Endothelial cell of umbilical vein (primary cell): ENCODE data around the gene MAS1L. TPM values are rescaled to one million over a fixed set of nuclear protein-coding genes. Genes with fewer than 3 reads are reported as not detected.

Experiments
- BruUV-seq: library from RNA; stranded (reverse); fragments of 400-500 nt; replicated peaks from 2 replicates; lab custom pipeline; 2021; lab: Mats Ljungman, UMichigan
- CTCF ChIA-PET: fragments of 300-600, 350-600 bp; sonication (Branson Sonifier 250); formaldehyde crosslinking; loops from one replicate; lab custom pipeline; 2021; ENCODE audit warnings: antibody characterized with exemption, inconsistent platforms; lab: Charles Lee
- POLR2A ChIA-PET: fragments of 300-600, 350-600 bp; sonication (Branson Sonifier 250); formaldehyde crosslinking; loops from one replicate; lab custom pipeline; 2021; ENCODE audit warnings: antibody characterized with exemption, inconsistent platforms; lab: Charles Lee
- DNase-seq: peaks from one replicate; pipeline ENCODE4 v3.0.0-alpha.2; 2011; ENCODE audit warnings: low read depth, low spot score
- FAIRE-seq: peaks from 2 replicates; lab custom pipeline; 2011; peaks lifted over from hg19 to GRCh38; lab: Jason Lieb, UNC
- H2AFZ ChIP-seq: 2 replicates; pipeline ENCODE4 v1.6.0; 2012; ENCODE audit warnings: low read depth, low read length, control low read depth, inconsistent platforms
- H3K27ac ChIP-seq: 2 replicates; pipeline ENCODE4 v1.5.1; 2011; ENCODE audit warnings: low read depth, mild to moderate bottlenecking, control low read depth, low read length, moderate library complexity; ENCODE audit not compliant: insufficient read depth
- H3K27me3 ChIP-seq, 2 experiments: 2 replicates each; pipeline versions ENCODE4 v1.6.0 to v1.6.1; 2011; ENCODE audit warnings: low read length in 2 of 2, mixed read lengths in 1 of 2; ENCODE audit not compliant: control insufficient read depth in 2 of 2, insufficient read depth in 2 of 2
- H3K36me3 ChIP-seq, 2 experiments: 2 replicates in 1 of 2; 3 replicates in 1 of 2; pipeline ENCODE4 v1.5.1; 2011; ENCODE audit warnings: low read length in 2 of 2, mild to moderate bottlenecking in 1 of 2, moderate library complexity in 1 of 2; ENCODE audit not compliant: control insufficient read depth in 2 of 2, insufficient read depth in 2 of 2; ENCODE audit errors: extremely low read depth in 1 of 2
- H3K4me1 ChIP-seq: 3 replicates; pipeline ENCODE4 v1.5.1; 2011; ENCODE audit warnings: mild to moderate bottlenecking, low read length; ENCODE audit not compliant: control insufficient read depth, insufficient read depth; ENCODE audit errors: extremely low read depth
- H3K4me2 ChIP-seq: 2 replicates; pipeline ENCODE4 v1.6.1; 2011; ENCODE audit warnings: low read length, control low read depth, mixed read lengths; ENCODE audit not compliant: insufficient read depth
- H3K4me3 ChIP-seq, 3 experiments: fragments of 200-600 bp in 1 of 3; sonication (generic), shearing (Covaris generic) in 1 of 3; replicated peaks in 1 of 3; 2 replicates each; pipeline ENCODE4 v1.5.1; 2011 to 2016; ENCODE audit warnings: control low read depth in 3 of 3, low read length in 3 of 3, mild to moderate bottlenecking in 2 of 3, inconsistent platforms in 1 of 3, low read depth in 1 of 3, moderate library complexity in 1 of 3; ENCODE audit not compliant: insufficient read depth in 1 of 3
- H3K79me2 ChIP-seq: 2 replicates; pipeline ENCODE4 v1.6.0; 2012; ENCODE audit warnings: low read length, inconsistent platforms; ENCODE audit not compliant: control insufficient read depth, insufficient read depth
- H3K9ac ChIP-seq: replicated peaks from 2 replicates; pipeline ENCODE3; 2011; ENCODE audit warnings: low read length, control low read depth; ENCODE audit not compliant: insufficient read depth; ENCODE audit errors: extremely low read depth
- H3K9me1 ChIP-seq: replicated peaks from 3 replicates; pipeline ENCODE4 v1.6.0; 2011; ENCODE audit warnings: mild to moderate bottlenecking, low read length; ENCODE audit not compliant: control insufficient read depth, insufficient read depth; ENCODE audit errors: extremely low read depth
- H3K9me3 ChIP-seq: replicated peaks from 2 replicates; pipeline ENCODE4 v1.5.1; 2012; ENCODE audit warnings: low read length, inconsistent platforms; ENCODE audit not compliant: control insufficient read depth, insufficient read depth
- H4K20me1 ChIP-seq: replicated peaks from 2 replicates; pipeline ENCODE3; 2011; ENCODE audit warnings: mild to moderate bottlenecking, low read length; ENCODE audit not compliant: control insufficient read depth, insufficient read depth; ENCODE audit errors: extremely low read depth
- CTCF ChIP-seq, 2 donors: IDR thresholded peaks; 1 replicate in 1 of 2; 2 replicates in 1 of 2; pipeline ENCODE4 v1.5.1; 2011; ENCODE audit warnings: low read length in 2 of 2, mild to moderate bottlenecking in 2 of 2, moderate library complexity in 2 of 2, control low read depth in 1 of 2, inconsistent platforms in 1 of 2, low read depth in 1 of 2; ENCODE audit not compliant: insufficient read depth in 1 of 2; ENCODE audit errors: extremely low read depth in 1 of 2
- EZH2 ChIP-seq: IDR thresholded peaks from 2 replicates; pipeline ENCODE4 v1.6.1; 2012; ENCODE audit warnings: borderline replicate concordance, low read depth, mild to moderate bottlenecking, moderate library complexity, low read length, inconsistent platforms; ENCODE audit not compliant: severe bottlenecking
- FOS ChIP-seq: IDR thresholded peaks from 2 replicates; pipeline ENCODE4 v1.6.1; 2011; ENCODE audit warnings: mild to moderate bottlenecking, low read length, moderate library complexity, borderline replicate concordance; ENCODE audit not compliant: insufficient read depth
- GATA2 ChIP-seq: IDR thresholded peaks from 2 replicates; pipeline ENCODE4 v1.7.0; 2011; ENCODE audit warnings: low read depth, mild to moderate bottlenecking, moderate library complexity, mixed read lengths, low read length; ENCODE audit not compliant: insufficient read length, insufficient read depth
- JUN ChIP-seq: IDR thresholded peaks from 2 replicates; pipeline ENCODE4 v1.6.1; 2011; ENCODE audit warnings: borderline replicate concordance, low read depth; ENCODE audit not compliant: insufficient read length, insufficient read depth
- MAX ChIP-seq: IDR thresholded peaks from 2 replicates; pipeline ENCODE4 v1.6.1; 2011; ENCODE audit not compliant: insufficient read depth, insufficient read length
- MYC ChIP-seq: IDR thresholded peaks from one replicate; pipeline ENCODE4 v1.6.1; 2011; ENCODE audit warnings: mild to moderate bottlenecking, low read depth, low read length
- POLR2A ChIP-seq: IDR thresholded peaks from 2 replicates; pipeline ENCODE4 v1.6.1; 2012; ENCODE audit warnings: low read depth, mild to moderate bottlenecking, control low read depth, low read length
- POLR2AphosphoS5 ChIP-seq: IDR thresholded peaks from 2 replicates; pipeline ENCODE4 v1.6.1; 2012; ENCODE audit warnings: low read depth, mild to moderate bottlenecking, control low read depth, low read length, moderate library complexity; ENCODE audit not compliant: insufficient read depth
- dilution Hi-C: fragments of 300-500 bp; cut with MboI; formaldehyde crosslinking; loops from one replicate; pipeline ENCODE4 v1.15.0; 2019; ENCODE audit warnings: low sequenced_read_pairs; ENCODE audit not compliant: extremely low pct_ligation_motif_present
- intact Hi-C: fragments of 100-400 bp; cut with micrococcal nuclease; formaldehyde crosslinking; loops from one replicate; pipeline ENCODE4 v1.10.0; 2022
- polyA plus RNA-seq, 4 experiments: library from polyadenylated mRNA; depleted of rRNA in 3 of 4; stranded (reverse) in 3 of 4; unstranded in 1 of 4; fragments of >200 nt; gene quantifications; 2 replicates each; pipeline versions ENCODE4 v1.2.1 to v1.2.3, GENCODE V29; 2011 to 2012; ENCODE audit warnings: missing spikeins in 1 of 4
- total RNA-seq: library from RNA; stranded (reverse); gene quantifications from 2 replicates; pipeline ENCODE4 v1.2.3, GENCODE V29; 2021

MAS1L gene
- total and polyA plus RNA-seq, 2 donors (not counting 3 experiments of a cell fraction or from before 2014, with no cell fraction given): not detected

GRCh38 chr6:29527564-29527963, 39.8 kb upstream of the MAS1L start:
- H3K9me1 ChIP-seq: no peaks in the 10 kb centered on the region
- no peak overlapping the region for H3K4me3 ChIP-seq
- CTCF ChIA-PET: no interaction called here
- intact Hi-C loops: loop anchor here (5.0 kb wide), 1 partner anchor 765 kb away; no protein-coding TSS in a partner anchor
- no peaks in the 10 kb centered on the region for H3K79me2 ChIP-seq
- POLR2A ChIA-PET: no interaction called here
- H3K4me1 ChIP-seq: no peaks in the 10 kb centered on the region
- H3K4me2 ChIP-seq: no peak overlapping the region
- H3K9me3 ChIP-seq: no peaks in the 10 kb centered on the region
- no peaks in the 10 kb centered on the region for H3K36me3 ChIP-seq
- H3K27ac ChIP-seq: no peak overlapping the region
- no TSS peak for BruUV-seq
- H3K9ac ChIP-seq: no peak overlapping the region
- DNase-seq: no peak
- TF ChIP-seq CTCF (IDR thresholded peaks at IDR 0.05; ENCODE audit: extremely low read depth in 1 of 2, insufficient read depth in 1 of 2, low read depth in 1 of 2, low read length in 2 of 2): no peak
- TF ChIP-seq POLR2AphosphoS5: no peak
- no peak for TF ChIP-seq JUN
- no peak for TF ChIP-seq MAX
- TF ChIP-seq EZH2: no peak
- TF ChIP-seq GATA2: no peak
- TF ChIP-seq FOS: no peak
- no peak for TF ChIP-seq MYC
- no peak for TF ChIP-seq POLR2A
- dilution Hi-C loops: no loop called here
- no peaks in the 10 kb centered on the region for H3K27me3 ChIP-seq
- FAIRE-seq: no peak
- H2AFZ ChIP-seq: no peak overlapping the region
- H4K20me1 ChIP-seq: no peaks in the 10 kb centered on the region
